Measurements from ENCODE around the gene FMN2. TPM values are rescaled to one million over a fixed set of nuclear protein-coding genes. Genes with fewer than 3 reads are reported as not detected.

Gene FMN2
- total RNA-seq, 4 donors from 2014 or later = 0.46 to 1.4 (median 0.49) TPM; not detected in 1

GRCh38 chr1:240497908-240498307, 406.2 kb downstream of the FMN2 start:
- intact Hi-C loops (cut with DNase I; ENCODE audit: low total_unique reads) = no loop called here
- DNase-seq (ENCODE audit: low spot score in 2 of 2) = no peak
- 43 to 57% methylated on average over 4 of the region's 4 CpGs for WGBS, 2 donors
- TF ChIP-seq POLR2A (IDR thresholded peaks at IDR 0.05) (no peak), CTCF (IDR thresholded peaks at IDR 0.05) (no peak)
- H3K4me3 ChIP-seq (ENCODE audit: low read depth, poor library complexity, severe bottlenecking) = no peak overlapping the region

- 80 to 83% methylated on average over 8 of the region's 8 CpGs for WGBS, 2 donors
- no peak overlapping the region for H3K4me3 ChIP-seq (ENCODE audit: low read depth, poor library complexity, severe bottlenecking)
- intact Hi-C loops (cut with DNase I; ENCODE audit: low total_unique reads) = no loop called here
- TF ChIP-seq POLR2A (IDR thresholded peaks at IDR 0.05) (no peak), CTCF (IDR thresholded peaks at IDR 0.05) (no peak)
- no peak for DNase-seq (ENCODE audit: low spot score in 2 of 2)
Measured at GRCh38 chr1:240498335-240498734, 406.7 kb downstream of the FMN2 start.

GRCh38 chr1:240499012-240499411, 407.3 kb downstream of the FMN2 start:
- H3K4me3 ChIP-seq (ENCODE audit: low read depth, poor library complexity, severe bottlenecking) = no peak overlapping the region
- intact Hi-C loops (cut with DNase I; ENCODE audit: low total_unique reads) = no loop called here
- no peak for DNase-seq (ENCODE audit: low spot score in 2 of 2)
- no peak for TF ChIP-seq CTCF (IDR thresholded peaks at IDR 0.05)
- TF ChIP-seq POLR2A (IDR thresholded peaks at IDR 0.05) = no peak
- WGBS, 2 donors = 55% methylated on average over 2 of the region's 2 CpGs

- WGBS, 2 donors = 69 to 76% methylated on average over 4 of the region's 4 CpGs
- intact Hi-C loops (cut with DNase I; ENCODE audit: low total_unique reads) = no loop called here
- DNase-seq (ENCODE audit: low spot score in 2 of 2) = no peak
Measured at GRCh38 chr1:240500647-240501046, 409.0 kb downstream of the FMN2 start.

GRCh38 chr1:240501115-240501514, 409.4 kb downstream of the FMN2 start:
- DNase-seq (ENCODE audit: low spot score in 2 of 2) = no peak
- no peak overlapping the region for H3K4me3 ChIP-seq (ENCODE audit: low read depth, poor library complexity, severe bottlenecking)
- WGBS, 2 donors = 43 to 44% methylated on average over 2 of the region's 2 CpGs
- TF ChIP-seq CTCF (IDR thresholded peaks at IDR 0.05) (no peak), POLR2A (IDR thresholded peaks at IDR 0.05) (no peak)
- intact Hi-C loops (cut with DNase I; ENCODE audit: low total_unique reads) = no loop called here

More at GRCh38 chr1:240500647-240501046, 409.0 kb downstream of the FMN2 start:
- H3K4me3 ChIP-seq (ENCODE audit: low read depth, poor library complexity, severe bottlenecking) = no peak overlapping the region
- TF ChIP-seq POLR2A (IDR thresholded peaks at IDR 0.05) = no peak

GRCh38 chr1:240503036-240503435, 411.4 kb downstream of the FMN2 start:
- TF ChIP-seq POLR2A (IDR thresholded peaks at IDR 0.05) = no peak
- TF ChIP-seq CTCF (IDR thresholded peaks at IDR 0.05) = no peak
- intact Hi-C loops (cut with DNase I; ENCODE audit: low total_unique reads) = no loop called here
- H3K4me3 ChIP-seq (ENCODE audit: low read depth, poor library complexity, severe bottlenecking) = no peak overlapping the region
- DNase-seq (ENCODE audit: low spot score in 2 of 2) = no peak
- WGBS, 2 donors = 83 to 85% methylated on average over 4 of the region's 4 CpGs

Data from lower leg skin (tissue), 4 donors.